Small intestine (tissue), 16 donors: ENCODE results near the gene CIB4. TPM values are rescaled to one million over a fixed set of nuclear protein-coding genes. Genes with fewer than 3 reads are reported as not detected.
A peak's percentile ranks its signal among the peaks of the same experiment; 100 is the strongest.

Experiments used
- DNase-seq, 2 donors: peaks; one replicate each; pipeline versions ENCODE4 v3.0.0 to v3.0.0-alpha.2; 2013
- FAIRE-seq: peaks from 2 replicates; lab custom pipeline; 2012; peaks lifted over from hg19 to GRCh38; lab: Jason Lieb, UNC
- H3K27ac ChIP-seq, 3 donors: one replicate each; pipeline ENCODE4 v1.5.1; 2013; ENCODE audit warnings: low read length in 2 of 3, mild to moderate bottlenecking in 2 of 3, control low read depth in 1 of 3, inconsistent platforms in 1 of 3, low read depth in 1 of 3, moderate library complexity in 1 of 3
- H3K27me3 ChIP-seq, 3 donors: one replicate each; pipeline ENCODE4 v1.6.1; 2013; ENCODE audit warnings: low read length in 3 of 3, inconsistent platforms in 1 of 3; ENCODE audit not compliant: control insufficient read depth in 3 of 3, insufficient read depth in 3 of 3
- H3K36me3 ChIP-seq, 3 donors: one replicate each; pipeline ENCODE4 v1.6.1; 2013; ENCODE audit warnings: low read length in 3 of 3, inconsistent platforms in 1 of 3, low read depth in 1 of 3, mild to moderate bottlenecking in 1 of 3, moderate library complexity in 1 of 3; ENCODE audit not compliant: control insufficient read depth in 3 of 3, insufficient read depth in 2 of 3
- H3K4me1 ChIP-seq, 3 donors: one replicate each; pipeline ENCODE4 v1.6.1; 2013; ENCODE audit warnings: low read length in 2 of 3, inconsistent platforms in 1 of 3, low read depth in 1 of 3, mild to moderate bottlenecking in 1 of 3, moderate library complexity in 1 of 3; ENCODE audit not compliant: control insufficient read depth in 3 of 3, insufficient read depth in 2 of 3
- H3K4me3 ChIP-seq, 3 donors: one replicate each; pipeline ENCODE4 v1.5.1; 2013; ENCODE audit warnings: low read length in 3 of 3, control low read depth in 1 of 3, inconsistent platforms in 1 of 3, low read depth in 1 of 3, mild to moderate bottlenecking in 1 of 3, moderate library complexity in 1 of 3
- H3K9me3 ChIP-seq, 2 donors: one replicate each; pipeline ENCODE4 v1.6.1; 2013; ENCODE audit warnings: low read depth in 1 of 2, low read length in 1 of 2; ENCODE audit not compliant: control insufficient read depth in 2 of 2, insufficient read depth in 1 of 2
- WGBS, 3 donors: extraction: QIAGEN DNeasy Blood & Tissue Kit; methylation state at CpG; one replicate each; pipeline ENCODE4 v1.1.7; 2013; 5-methylcytosine and 5-hydroxymethylcytosine counted together
- long read RNA-seq, 10 donors: transcript quantifications; one replicate each; lab custom pipeline, GENCODE V29; 2026
- polyA plus RNA-seq, 4 donors: library from polyadenylated mRNA; stranded (reverse) in 3 of 4; unstranded in 1 of 4; fragments of 200-250 nt in 3 of 4; fragments of 120-200 nt in 1 of 4; gene quantifications; one replicate each; pipeline versions ENCODE4 v1.2.1 to v1.2.3, GENCODE V29; 2013
- donor health status: healthy with polysubstance abuse.
- donor health status: control.
- donor health status: control.
- donor health status: Bipolar disorder and iron deficiency.
- donor health status: healthy.

CIB4 gene
- polyA plus RNA-seq: under 1 TPM in 1 of 4 donors, not detected in 3; 0.15 TPM
- long read RNA-seq, donor 1: 0 reads
- long read RNA-seq, donor 2: 0 reads
- long read RNA-seq, donor 3: 0 reads
- long read RNA-seq, donor 4: 0 reads
- long read RNA-seq, donor 5: 0 reads
- long read RNA-seq, donor 6: 0 reads
- long read RNA-seq, donor 7: 0 reads
- long read RNA-seq, donor 8: 0 reads
- long read RNA-seq, donor 9: 0 reads
- long read RNA-seq, donor 10, partial matches to known transcripts: 6 of 6 reads
- long read RNA-seq, donor 10, other reads (novel, unspliced or antisense): 0 of 6 reads

DNA sequence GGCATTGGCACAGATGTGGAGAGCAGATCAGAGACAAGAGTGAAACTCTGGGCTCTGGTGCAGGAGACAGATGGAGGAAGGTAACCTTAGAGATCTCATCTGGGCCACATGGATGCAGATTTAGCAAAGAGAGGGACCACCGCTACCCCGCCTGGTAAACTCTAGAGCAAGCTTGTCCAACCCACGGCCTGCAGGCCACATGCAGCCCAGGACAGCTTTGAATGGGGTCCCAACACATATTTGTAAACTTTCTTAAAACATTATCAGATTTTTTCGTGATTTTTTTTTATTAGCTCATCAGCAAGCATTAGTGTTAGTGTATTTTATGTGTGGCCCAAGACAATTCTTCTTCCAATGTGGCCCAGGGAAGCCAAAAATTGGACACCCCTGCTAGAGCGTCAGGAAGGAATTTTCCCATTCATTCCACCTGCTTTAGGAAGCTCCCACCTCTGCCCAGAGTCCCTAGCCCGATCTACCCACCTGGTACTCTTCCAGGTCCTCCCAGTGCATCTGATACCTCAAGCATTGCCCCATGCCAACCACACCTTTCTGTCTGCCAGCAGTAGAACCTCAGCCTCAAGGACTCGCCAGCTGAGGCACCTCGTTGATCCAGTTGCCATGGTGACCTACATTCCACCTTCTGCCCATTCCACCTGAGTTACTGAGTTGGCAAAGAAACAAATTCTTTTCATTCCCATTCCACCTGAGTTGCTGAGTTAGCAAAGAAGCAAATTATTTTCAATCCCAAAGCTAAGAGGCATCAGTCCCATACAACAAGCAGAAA lies at the start of gene CIB4:
Gene CIB4 (minus strand): TSS at position 586 of the 784 bp plus-strand sequence. CDS start 52 bp downstream, at position 534.
- WGBS, 3 donors: 58 to 74% (median 65%) methylated on average over 8 of the region's 8 CpGs
- no peak for FAIRE-seq
- Histone ChIP-seq H3K4me1 (no peaks in the 10 kb centered on the region), H3K9me3 (no peaks in the 10 kb centered on the region), H3K36me3 (no peaks in the 10 kb centered on the region), H3K4me3 (no peak within 1 kb of the TSS), H3K27me3 (peaks cover 0 to 5% (median 0%) of the 10 kb centered on the region in 3 donors), H3K27ac (no peak within 1 kb of the TSS)
- no peak for DNase-seq

DNA sequence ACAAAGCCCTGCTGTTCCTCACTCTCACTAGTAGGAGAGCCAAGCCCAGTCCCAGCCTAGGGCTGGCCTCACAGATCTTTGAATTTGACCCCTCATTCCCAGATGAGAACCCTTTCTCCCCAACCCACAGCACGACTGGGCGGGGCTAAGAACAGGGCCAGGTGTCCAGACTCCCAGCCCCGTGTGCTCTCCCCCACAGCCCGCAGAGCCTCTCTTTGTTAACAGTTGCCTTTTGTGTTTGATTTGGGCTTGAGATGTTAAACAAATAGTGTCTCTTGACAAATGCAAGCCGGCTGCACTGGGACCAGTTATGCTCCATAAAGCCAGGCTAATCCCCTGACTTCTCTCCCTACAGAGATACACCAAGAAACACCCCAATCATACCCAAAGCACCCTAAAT lies 46.6 kb upstream of the CIB4 start:
- no peak overlapping the region for H3K4me3 ChIP-seq
- H3K9me3 ChIP-seq: no peaks in the 10 kb centered on the region
- FAIRE-seq (no peak), DNase-seq (no peak)
- H3K4me1 ChIP-seq: peaks cover 0 to 8% (median 0%) of the 10 kb centered on the region in 3 donors
- H3K36me3 ChIP-seq: no peaks in the 10 kb centered on the region
- no peak overlapping the region for H3K27ac ChIP-seq
- 58 to 60% (median 58%) methylated on average over 5 of the region's 5 CpGs for WGBS, 3 donors
- peaks cover 0 to 54% (median 10%) of the 10 kb centered on the region in 3 donors for H3K27me3 ChIP-seq

DNA sequence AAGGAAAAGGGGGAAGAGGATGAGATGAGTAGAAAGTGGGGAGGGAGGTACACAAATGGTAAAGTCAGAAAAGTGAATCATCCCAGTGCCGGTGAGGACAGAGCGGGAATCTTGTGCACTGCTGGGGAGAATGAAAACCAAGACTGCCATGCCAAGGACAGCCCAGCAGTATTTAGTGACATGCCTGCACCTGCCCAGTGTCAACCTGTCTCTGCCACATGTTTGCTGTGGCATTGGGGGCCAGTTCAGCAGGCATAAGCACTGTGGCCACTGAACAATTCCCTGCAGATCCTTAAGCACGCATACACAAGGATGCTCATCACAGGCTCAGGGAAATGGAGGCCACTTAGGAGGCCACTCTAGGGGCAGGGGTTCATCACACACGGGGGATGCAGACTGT lies 46.2 kb upstream of the CIB4 start:
- Histone ChIP-seq H3K27ac (no peak overlapping the region), H3K4me1 (peaks cover 0 to 8% (median 0%) of the 10 kb centered on the region in 3 donors), H3K9me3 (no peaks in the 10 kb centered on the region), H3K36me3 (no peaks in the 10 kb centered on the region), H3K4me3 (no peak overlapping the region), H3K27me3 (peaks cover 0 to 59% (median 10%) of the 10 kb centered on the region in 3 donors)
- 79 to 80% (median 79%) methylated on average over 4 of the region's 4 CpGs for WGBS, 3 donors
- DNase-seq (no peak), FAIRE-seq (no peak)

DNA sequence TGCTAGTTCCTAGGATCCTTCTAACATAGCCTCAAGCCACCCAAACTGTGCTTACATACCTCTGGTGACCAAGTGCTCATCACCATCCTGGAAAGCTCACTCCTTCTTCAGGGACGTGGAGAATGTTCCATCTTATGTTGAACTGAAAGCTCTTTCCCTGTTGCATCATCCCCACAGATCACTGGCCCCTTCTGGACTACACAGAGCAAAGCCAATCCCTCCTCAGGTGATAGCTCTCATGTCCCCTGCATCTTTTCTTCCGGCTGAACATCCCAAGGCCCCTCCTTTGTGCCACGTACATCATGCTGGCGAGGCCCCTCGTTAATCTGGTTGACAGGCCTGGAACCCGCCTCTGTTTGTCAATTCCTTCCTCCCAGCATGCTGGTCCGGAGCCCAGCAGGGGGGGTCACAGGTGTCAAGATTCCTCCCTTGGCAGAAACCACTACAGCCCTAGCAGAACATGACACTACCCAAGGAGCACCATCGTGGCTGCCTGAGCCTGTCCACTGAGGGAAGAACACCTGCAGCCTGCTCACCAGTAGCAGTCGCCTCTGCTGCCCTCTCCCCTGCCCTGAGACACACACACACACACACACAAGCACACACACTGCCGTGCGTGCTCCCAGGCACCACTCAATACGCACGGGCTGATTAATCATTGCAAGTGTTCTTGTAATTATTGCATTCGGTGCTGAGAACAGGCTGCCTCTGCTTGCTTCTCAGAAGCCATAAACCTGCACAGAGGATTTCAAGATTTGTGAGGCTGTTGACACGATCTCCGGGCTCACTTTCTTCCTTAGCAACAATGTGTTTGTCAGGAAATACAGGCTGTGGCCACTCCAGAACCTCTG lies 45.0 kb upstream of the CIB4 start:
- H3K27ac ChIP-seq: peak overlapping the region in 1 of 3 donors; percentile 11
- H3K9me3 ChIP-seq: no peaks in the 10 kb centered on the region
- peaks cover 0 to 56% (median 8%) of the 10 kb centered on the region in 3 donors for H3K27me3 ChIP-seq
- WGBS, 3 donors: 9 to 23% (median 11%) methylated on average over 16 of the region's 16 CpGs
- H3K4me1 ChIP-seq: peaks cover 0 to 5% (median 0%) of the 10 kb centered on the region in 3 donors
- H3K4me3 ChIP-seq: no peak overlapping the region
- FAIRE-seq (no peak), DNase-seq (peak; percentile 32 to 56)
- H3K36me3 ChIP-seq: no peaks in the 10 kb centered on the region

DNA sequence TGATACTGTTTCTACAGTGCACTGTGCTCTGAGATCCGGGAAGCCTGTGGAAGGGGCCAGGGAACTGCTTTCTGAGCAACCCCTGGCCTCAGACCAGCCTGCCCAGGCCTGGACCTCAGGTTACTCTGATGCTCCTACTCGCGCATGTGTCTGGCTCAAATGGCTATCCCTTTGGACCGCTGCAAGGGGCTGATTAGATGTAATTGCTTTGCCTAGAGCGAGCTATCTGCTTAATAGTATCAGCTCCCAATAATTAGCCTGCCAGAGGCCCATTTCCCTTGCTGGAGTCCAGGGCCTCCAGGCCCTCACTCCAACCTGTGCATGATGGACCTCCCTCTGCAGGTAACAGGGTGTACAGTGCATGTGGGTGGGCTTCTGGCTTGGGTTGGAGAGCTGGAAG lies 44.2 kb upstream of the CIB4 start:
- Histone ChIP-seq H3K36me3 (no peaks in the 10 kb centered on the region), H3K4me1 (peaks cover 0 to 5% (median 0%) of the 10 kb centered on the region in 3 donors), H3K9me3 (no peaks in the 10 kb centered on the region), H3K4me3 (no peak overlapping the region), H3K27ac (no peak overlapping the region), H3K27me3 (peaks cover 0 to 47% (median 6%) of the 10 kb centered on the region in 3 donors)
- FAIRE-seq (no peak), DNase-seq (no peak)
- 75 to 90% (median 77%) methylated on average over 5 of the region's 5 CpGs for WGBS, 3 donors

DNA sequence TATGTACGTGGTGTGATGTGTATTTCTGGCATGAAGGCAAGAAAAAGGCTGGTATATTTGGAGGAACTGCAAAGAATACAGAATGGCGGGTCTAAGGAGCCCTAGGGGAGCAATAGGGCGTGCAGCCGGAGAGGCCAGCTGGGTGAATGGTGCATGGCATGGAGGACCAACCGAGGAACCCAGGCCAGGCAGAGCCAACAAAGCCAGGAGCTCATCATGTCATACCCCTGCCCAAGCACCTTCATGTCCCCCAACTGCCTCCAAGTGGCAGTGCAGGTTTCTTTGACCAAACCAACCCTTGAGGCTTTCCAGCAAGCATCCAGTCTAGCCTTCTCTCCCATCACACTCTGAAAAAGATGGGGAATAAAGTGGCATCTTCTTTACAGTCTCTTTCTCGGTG lies 42.4 kb upstream of the CIB4 start:
- Histone ChIP-seq H3K4me3 (no peak overlapping the region), H3K27ac (no peak overlapping the region), H3K27me3 (peaks cover 0 to 37% (median 6%) of the 10 kb centered on the region in 3 donors), H3K9me3 (no peaks in the 10 kb centered on the region), H3K4me1 (peaks cover 0 to 5% (median 0%) of the 10 kb centered on the region in 3 donors), H3K36me3 (no peaks in the 10 kb centered on the region)
- FAIRE-seq (no peak), DNase-seq (no peak)
- 84 to 88% (median 84%) methylated on average over 6 of the region's 6 CpGs for WGBS, 3 donors

DNA sequence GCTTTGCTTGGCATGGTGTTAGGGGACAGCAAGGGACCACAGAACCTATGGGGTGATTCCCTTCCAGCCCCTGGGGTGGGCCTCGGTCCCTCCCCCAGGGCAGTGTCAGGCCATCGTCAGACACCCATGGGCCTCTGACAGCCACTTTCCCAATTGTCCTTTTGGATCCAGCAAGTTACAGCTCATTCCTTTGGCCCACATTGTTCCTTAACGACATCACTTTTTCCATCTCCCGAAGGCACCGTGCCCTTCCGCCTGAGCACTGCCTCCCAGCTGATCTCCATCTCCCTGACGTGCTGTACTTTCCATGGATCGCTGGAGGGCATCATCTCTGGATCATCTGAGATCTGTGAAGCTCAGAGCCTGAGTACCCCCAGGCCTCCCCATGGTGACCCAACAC lies 41.0 kb upstream of the CIB4 start:
- Histone ChIP-seq H3K9me3 (peaks cover 0 to 5% of the 10 kb centered on the region in 2 donors), H3K27me3 (peaks cover 0 to 29% (median 5%) of the 10 kb centered on the region in 3 donors), H3K4me1 (peaks cover 0 to 5% (median 0%) of the 10 kb centered on the region in 3 donors), H3K4me3 (no peak overlapping the region), H3K27ac (no peak overlapping the region), H3K36me3 (no peaks in the 10 kb centered on the region)
- FAIRE-seq (no peak), DNase-seq (no peak)
- 79 to 91% (median 87%) methylated on average over 8 of the region's 8 CpGs for WGBS, 3 donors

DNA sequence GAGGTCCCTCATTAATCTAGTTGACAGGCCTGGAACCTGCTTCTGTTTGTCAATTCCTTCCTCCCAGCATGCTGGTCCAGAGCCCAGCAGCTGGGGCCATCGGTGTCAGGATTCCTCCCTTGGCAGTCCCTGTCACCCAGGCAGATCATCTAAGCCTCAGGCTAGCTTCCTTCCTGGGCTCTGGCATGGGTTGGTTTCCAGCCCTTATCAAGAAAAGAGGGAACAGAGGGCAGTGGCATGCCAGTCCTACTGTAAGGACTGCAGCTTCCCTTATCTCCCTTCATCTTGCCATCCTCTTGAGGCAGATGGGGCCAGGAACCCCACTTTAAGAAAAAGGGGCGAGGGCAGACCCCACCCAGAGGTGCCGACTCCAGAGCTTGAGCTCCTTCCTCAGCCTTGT lies 40.5 kb upstream of the CIB4 start:
- no peaks in the 10 kb centered on the region for H3K36me3 ChIP-seq
- peaks cover 0 to 5% of the 10 kb centered on the region in 2 donors for H3K9me3 ChIP-seq
- H3K4me1 ChIP-seq: peaks cover 0 to 5% (median 0%) of the 10 kb centered on the region in 3 donors
- WGBS, 3 donors: 64 to 76% (median 67%) methylated on average over 3 of the region's 3 CpGs
- H3K4me3 ChIP-seq: no peak overlapping the region
- peaks cover 0 to 29% (median 5%) of the 10 kb centered on the region in 3 donors for H3K27me3 ChIP-seq
- no peak for DNase-seq
- no peak overlapping the region for H3K27ac ChIP-seq
- FAIRE-seq: no peak
